NCI-H2029 (cell line): Measurements from ENCODE around the gene BHLHA15.

Experiments used
- DNase-seq: peaks from one replicate; lab custom pipeline; 2025; lab: John Stamatoyannopoulos, UW

Gene BHLHA15

DNA sequence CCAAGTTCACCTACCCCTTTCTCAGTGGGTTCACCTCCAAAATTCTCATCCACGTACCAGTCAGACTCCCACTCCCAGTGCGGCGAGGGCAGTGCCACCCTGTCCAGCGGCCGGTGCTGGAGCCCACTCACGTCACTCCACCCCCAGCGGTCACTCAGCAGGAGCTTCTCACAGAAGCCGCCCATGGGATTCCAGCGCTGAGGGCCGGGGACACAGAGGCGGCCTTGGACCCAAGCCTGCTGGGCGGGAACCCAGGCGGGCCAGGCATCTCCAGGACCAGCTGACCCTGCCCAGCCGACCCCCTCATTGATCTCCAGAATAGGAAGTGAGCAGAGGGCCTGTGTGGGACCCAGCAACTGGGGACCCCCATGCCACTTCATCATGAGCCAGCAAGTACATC, 33.6 kb downstream of the BHLHA15 start:
- DNase-seq, result no peak

DNA sequence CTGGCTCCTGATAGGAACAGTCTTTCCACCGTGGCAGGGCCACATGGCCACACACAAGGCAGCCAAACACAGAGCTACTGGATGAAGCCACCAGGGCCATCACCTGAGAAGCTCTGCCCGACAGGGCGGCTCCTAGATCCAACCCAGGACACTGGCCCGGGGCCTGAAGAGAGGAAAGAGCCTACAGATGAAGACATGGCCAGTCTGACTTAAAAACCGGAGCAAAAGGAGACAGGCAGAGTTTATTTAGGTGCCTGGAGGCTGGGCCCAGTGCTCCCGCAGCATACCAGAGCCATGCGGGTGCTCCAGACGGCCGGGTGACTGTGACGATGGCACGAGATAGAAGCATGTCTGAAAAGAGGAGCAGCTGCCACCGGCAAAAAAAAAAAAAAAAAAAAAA, 36.9 kb downstream of the BHLHA15 start:
- DNase-seq, result no peak

DNA sequence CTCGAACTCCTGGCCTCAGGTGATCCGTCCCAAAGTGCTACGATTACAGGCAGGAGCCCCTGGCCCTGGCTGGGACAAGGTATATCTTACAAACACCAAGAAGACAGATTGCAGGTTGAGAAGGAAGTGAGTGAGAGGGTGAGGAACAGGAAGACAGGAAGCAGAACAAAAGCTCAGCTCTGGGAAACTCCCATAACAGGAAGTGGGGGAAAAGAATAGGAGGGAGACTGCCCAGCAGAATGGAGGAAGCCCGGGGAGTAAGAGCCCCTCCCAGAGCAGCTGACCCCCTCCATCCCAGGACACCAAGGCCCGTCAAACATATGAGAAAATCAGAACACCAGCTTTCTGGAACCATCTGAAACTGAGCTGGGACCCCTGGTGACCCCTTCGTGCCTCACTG, 37.9 kb downstream of the BHLHA15 start:
- no peak for DNase-seq

DNA sequence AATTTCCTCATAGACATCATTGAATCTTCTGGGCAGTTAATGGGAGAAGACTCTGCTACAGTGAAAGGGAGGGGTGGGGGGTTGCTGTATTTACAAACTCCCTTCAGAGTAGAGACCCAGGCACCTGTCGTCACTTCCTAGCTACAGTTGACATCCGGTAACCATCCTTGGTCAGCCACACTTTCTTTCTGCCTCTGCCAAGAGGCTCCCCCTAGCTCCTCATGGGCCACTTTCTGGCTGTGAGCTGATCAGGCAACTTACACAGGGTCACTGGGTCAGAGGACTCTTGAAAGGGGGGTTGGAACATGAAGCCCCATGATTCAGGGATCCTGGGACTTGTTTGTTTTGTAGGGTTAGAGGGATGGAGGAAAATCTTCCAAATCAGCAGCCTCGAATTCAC, 39.5 kb downstream of the BHLHA15 start:
- no peak for DNase-seq

DNA sequence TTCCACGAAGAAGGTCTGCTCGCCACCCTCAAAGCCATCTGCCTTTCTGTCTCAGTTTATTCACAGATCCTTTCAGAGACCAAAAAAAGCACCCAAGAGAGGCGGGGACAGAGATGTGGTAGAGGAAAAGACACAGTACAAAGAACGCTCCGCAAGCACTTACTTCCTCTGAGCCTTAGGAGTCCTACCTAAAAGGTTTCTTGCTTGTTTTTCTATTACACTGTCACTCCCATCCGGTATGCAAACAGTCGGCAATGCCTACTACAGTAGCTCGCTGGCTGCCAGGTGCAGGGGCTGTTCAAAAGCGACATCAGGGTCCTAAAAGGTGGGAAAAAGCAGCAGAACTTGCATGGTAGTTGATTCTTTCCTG, 40.0 kb downstream of the BHLHA15 start:
- DNase-seq, result peak; percentile 51

DNA sequence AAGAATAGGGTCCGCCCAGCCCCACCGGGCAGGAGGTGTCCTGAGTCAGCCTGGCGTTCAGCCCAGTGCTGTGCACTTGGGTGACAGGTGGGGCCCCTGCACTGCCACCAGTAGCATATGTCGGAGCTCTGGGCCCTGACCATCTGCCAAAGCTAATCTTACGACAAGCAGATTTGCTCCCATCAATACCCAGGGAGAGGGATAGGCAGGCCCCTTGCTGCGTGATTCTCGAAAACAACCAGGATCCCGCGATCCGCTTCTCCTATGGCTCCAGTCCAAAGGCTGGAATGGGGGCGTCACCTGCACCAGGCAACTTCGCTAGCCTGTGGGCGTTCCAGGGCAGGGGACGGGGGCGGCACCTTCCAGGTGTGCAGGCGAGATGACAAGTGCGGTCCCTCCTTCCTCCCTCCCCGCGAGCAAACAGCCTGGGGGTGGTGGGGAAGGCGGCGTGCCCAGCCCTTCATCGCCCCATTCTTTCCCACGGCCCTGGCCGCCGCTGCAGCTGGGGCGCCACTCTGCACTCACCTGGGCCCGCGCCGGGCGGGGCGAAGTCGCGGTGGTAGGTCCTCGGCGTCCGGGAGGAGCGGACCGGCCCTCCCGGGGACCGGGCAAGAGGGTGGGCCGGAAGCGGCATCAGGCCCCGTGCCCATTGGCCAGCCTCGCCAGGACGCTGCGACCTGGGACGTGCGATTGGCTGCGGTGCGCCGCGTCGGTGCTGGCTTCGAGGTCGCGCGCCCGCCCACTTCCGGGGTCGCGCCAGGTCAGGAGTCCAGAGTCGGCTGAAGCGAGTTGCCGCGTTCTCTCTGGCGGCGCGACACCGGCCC, 40.6 kb downstream of the BHLHA15 start, which contains the start of gene TECPR1:
TECPR1 (minus strand) TSS at position 632 of the 824 bp plus-strand sequence. CDS start 6,086 bp downstream, outside the sequence.
- peak; percentile 92 for DNase-seq

DNA sequence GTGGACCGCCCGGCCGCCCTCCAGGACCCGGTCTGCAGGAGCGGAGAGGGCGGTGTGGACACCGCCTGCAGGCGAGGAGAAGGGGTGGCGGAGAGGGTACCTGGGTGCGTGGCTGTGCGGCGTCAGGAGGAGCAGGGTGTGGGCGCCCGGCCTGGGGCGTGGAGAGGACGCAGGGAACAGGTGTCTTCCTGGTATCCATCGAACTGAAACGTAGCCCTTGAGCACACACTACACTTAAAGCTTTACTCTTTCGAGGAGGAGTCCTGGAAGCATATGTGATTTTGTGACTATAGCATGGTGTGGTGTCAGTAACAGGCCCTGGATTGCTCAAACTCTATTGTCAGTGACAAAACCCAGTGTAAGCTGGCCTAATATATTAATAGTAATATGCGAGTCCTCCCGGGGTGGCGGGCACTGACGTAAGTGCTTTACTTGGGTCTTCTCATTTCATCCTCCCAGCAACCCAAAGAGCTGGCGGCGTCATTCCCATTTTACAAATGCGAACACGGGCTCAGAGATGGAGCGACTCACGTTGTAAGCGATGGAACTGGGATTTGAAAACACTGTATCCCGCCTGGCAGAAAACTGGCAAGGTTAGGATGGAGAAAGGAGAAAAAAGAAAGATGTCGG, 41.3 kb downstream of the BHLHA15 start:
- peak; percentile 39 for DNase-seq

DNA sequence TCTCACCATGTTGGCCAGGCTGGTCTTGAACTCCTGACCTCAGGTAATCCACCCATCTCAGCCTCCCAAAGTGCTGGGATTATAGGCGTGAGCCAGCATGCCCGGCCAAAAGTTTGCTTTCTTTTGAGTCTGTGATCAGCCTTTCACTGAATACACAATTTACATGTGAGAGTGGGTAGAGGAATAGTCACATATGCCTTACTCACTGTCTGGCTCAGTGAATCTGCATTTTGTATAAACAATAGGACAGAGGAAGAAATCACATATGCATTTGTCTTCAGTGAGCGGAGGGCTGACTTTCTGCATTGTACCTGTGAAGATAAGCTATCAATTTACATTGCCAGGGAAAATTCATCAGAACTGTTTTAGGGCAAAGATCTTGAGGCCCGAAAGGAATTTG, 43.3 kb downstream of the BHLHA15 start:
- DNase-seq, result no peak

DNA sequence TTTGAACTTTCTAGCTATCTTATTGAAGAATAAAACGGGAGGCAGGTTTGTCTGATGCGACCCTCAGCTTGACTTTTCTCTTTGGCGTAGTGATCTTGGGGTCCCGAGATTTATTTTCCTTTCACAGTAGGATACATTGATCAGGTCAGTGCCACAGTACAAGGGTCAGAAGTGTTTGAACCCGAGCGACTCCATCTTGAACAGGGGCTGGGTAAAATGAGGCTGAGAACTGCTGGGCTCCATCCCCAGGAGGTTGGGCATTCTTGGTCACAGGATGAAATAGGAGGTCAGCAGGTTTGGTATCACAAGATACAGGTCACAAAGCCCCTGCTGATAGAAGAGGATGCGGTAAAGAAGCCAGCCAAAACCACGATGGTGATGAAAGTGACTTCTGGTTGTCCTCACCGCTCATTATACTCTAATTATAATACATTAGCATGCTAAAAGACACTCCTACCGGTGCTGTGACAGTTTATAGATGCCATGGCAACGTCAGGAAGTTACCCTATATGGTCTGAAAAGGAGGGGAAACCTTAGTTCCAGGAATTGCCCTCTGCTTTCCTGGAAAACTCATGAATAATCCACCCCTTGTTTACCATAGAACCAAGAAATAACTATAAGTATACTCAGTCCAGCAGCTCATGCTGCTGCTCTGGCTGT, 43.8 kb downstream of the BHLHA15 start:
- DNase-seq, result no peak

DNA sequence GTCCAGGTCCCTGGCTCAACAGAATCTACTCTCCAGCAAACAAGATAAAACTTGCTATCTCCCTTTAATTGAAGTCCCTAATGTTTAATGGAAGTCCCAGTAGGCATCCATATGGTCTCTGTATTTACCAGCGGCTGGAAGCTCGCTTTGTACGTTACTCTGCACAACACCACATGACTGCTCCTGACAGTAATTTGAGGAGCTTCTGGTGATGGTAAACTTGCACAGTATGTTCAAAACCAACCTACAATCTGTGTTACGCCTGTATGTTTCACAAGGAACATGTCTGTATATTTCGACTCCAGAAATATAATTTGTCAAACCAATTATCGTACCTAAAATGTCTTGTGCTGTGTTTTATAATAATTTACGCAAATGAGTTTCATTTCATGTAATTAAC, 45.2 kb downstream of the BHLHA15 start:
- no peak for DNase-seq

DNA sequence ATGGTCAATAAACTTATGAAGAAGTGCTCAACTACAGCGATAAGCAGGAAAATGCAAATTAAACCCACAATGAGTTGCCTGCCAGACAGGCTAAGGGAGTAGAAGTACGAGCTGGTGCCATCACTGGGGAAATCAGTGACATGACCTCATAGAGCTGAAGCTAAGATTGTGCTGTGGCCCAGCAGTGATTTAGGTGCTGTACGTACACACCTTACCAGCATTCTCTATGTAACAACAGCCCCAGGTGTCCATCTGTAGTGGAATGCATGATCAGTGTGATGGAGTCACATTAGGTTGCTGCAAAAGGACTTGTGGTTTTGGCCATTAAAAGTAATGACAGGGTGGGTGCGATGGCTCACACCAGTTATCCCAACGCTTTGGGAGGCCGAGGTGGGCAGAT, 46.5 kb downstream of the BHLHA15 start:
- no peak for DNase-seq
